Measurements from ENCODE around the gene CTPS2.
"Not testable (repeated sequence)": the region's sequence is repeated elsewhere in the genome, so short reads cannot be mapped to it uniquely, and the experiment has no call there.

Gene CTPS2

GRCh38 chrX:16601885-16602284 is 110.6 kb downstream of the CTPS2 start:
- DNase-seq, result no peak

- DNase-seq, result no peak
Observed at GRCh38 chrX:16594490-16594889, 118.0 kb downstream of the CTPS2 start.

DNA sequence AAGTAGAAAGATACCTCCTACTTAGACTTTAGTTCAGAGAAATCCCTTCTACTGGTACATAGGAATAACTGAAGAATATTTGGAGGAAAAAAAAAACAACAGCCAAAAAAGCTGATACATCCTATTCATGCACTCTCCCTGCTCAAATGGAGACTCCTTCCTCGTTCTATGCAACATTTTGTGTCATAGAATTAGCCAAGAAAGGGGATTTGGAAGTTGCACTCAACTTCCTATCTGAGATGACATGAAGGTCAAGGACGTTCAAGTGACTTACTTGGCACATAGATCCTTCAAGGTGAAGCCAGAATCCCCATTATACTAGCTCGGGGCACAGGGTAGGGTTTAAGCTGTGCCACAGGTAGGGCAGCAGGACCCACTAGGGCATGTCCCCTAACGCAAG is 118.7 kb downstream of the CTPS2 start:
- DNase-seq, result no peak

DNA sequence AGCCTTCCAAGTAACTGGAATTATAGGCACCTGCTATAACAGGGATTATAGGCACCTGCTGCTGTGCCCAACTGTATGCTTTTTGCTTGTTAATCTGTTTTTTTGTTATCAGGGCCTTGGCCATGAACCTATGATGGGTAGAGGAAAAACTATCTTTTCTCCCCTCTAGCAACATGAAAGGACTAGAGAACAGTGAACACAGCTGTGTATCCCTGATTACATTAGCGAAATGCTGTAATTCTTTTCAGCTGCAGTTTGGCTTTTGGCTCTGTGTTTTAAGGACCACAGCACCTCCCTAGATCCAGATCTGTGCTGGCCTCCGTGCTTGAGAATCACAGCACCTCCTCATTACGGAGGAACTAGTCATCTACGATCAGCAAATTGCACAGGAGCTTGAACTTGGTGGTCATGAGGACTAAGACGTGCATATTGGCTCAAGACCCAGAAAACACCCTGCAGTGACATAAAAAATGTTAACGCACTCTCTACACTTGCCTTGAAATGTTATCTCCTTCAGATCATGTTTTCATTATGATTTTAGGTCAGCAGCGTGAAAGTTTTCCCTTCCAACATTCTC is 120.2 kb downstream of the CTPS2 start:
- DNase-seq, result no peak

- DNase-seq, result no peak
Observed at GRCh38 chrX:16589826-16590225, 122.6 kb downstream of the CTPS2 start.

GRCh38 chrX:16589211-16589610 is 123.3 kb downstream of the CTPS2 start:
- no peak for DNase-seq

DNA sequence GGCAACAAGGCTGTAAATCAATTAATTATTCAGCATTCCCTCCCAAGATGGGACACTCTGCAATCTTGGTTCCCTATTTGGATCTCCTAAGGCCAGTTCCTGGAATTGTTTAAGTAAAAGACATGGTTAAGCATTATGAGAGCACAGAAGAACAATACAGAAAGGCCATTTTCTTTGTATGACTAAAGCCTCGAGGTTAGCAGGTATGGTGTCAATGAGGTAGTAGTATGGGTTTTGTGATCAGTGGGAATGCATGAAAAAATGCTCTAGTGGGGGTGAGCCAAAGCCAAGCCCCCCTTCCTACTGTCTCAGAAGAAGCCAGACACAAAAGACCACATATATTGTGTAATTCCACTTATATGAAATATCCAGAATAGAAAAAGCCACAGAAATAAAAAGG is 124.2 kb downstream of the CTPS2 start:
- DNase-seq, result no peak

GRCh38 chrX:16587836-16588235 is 124.6 kb downstream of the CTPS2 start:
- no peak for DNase-seq

GRCh38 chrX:16586377-16587112 is 125.9 kb downstream of the CTPS2 start:
- no peak for DNase-seq

GRCh38 chrX:16585486-16586376 is 126.7 kb downstream of the CTPS2 start:
- no peak for DNase-seq

DNA sequence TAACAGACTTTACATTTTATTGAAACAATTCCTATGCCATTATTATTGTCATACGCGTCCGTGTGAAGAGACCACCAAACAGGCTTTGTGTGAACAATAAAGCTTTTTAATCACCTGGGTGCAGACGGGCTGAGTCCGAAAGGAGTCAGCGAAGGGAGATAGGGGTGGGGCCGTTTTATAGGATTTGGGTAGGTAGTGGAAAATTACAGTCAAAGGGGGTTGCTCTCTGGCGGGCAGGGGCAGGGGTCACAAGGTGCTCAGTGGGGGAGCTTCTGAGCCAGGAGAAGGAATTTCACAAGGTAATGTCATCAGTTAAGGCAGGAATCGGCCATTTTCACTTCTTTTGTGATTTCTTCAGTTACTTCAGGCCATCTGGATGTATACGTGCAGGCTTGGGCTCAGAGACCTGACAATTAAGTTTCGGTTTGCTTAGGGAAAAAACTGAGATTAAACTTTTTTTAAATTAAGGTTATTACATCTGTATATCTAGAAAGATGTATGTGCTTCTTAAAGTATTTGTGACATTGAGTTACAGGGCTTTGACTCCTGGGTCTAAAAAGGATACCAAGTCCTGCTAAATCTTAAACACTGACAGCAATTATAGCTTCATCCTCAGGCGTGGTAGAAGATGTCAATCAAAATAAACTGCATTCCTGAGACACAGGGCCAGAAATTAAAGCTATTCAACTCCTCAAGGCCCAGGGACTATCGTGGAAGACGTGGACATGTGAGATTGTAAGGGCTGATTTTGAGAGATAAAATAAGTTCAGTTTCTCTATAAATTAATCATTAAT is 132.3 kb downstream of the CTPS2 start:
- DNase-seq, result not testable (repeated sequence)

DNA sequence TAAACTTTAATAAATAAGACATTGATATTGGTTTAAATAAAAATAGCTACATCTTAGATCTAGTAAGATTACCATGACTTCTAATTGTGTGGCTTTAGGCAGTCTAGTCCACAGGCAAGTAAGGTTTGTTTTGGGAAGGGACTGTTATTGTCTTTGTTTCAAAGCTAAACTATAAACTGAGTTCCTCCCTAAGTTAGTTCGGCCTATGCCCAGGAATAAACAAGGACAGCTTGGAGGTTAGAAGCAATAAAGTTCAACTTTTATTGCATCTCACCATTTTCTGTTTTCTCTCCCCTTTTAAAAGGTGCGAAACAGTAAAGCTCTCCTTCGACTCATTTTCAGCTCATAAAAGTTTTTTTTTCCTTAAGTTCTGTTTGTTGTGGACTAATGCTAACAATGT is 133.0 kb downstream of the CTPS2 start:
- DNase-seq, result no peak

DNA sequence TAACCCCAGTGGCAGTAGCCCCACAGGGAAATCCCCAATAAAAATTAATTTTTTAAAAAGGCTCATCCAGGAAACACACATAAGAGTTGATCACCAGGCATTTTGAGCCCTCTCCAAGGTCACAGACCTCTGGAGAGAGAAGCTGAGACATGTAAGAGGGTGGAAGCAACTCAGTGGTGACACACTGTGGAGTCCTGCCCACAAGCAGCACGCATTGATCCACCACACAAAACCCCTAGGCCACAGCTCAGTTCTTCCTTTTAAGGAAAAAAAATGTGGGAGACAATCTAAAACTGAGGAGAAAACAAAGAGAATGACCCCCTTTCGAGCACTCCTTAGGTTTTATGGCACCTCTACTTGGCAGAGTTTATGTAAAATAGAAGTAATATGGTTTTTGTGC is 134.3 kb downstream of the CTPS2 start:
- no peak for DNase-seq

GRCh38 chrX:16577483-16578029 is 134.9 kb downstream of the CTPS2 start:
- no peak for DNase-seq

GRCh38 chrX:16575388-16575787 is 137.1 kb downstream of the CTPS2 start:
- not testable (repeated sequence) for DNase-seq

DNA sequence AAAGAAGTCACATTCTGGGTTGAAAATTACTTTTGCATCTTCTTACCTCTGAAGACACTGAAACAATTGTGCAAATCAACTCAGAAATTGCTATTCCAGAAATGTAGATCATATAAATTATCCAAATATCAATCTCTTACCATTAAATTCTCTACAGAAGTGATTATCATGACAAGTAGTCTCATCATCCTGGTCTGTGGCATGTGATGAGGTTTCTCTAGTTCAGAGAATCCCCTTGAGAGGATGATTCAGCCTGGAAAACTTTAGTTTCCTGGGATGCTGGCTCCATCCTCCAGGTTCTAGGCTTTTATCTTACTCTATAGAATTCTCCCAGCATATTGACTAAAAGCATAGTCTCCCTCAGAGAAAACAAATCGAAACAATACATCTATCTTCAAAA is 138.7 kb downstream of the CTPS2 start:
- DNase-seq, result no peak

GRCh38 chrX:16567681-16568080 is 144.8 kb downstream of the CTPS2 start:
- DNase-seq, result no peak

DNA sequence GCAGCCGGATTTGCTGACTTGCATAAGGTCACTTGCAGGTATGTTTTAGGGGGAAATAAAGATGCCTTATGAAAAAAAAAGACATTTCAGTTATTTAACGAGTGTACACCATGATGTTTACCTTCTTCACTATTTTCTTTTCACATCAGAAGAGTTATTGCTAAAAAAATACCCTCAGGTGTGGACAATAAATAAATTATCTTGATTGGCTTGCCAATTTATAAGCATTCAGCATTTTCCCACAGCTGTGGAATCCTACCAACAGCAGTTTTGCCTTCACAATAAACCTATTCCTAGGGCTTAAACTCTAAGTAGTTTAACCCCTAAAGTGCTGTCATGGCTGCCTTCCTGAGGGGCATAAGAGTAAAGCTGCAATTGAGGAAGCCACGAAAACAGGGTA is 145.9 kb downstream of the CTPS2 start:
- DNase-seq, result no peak

DNA sequence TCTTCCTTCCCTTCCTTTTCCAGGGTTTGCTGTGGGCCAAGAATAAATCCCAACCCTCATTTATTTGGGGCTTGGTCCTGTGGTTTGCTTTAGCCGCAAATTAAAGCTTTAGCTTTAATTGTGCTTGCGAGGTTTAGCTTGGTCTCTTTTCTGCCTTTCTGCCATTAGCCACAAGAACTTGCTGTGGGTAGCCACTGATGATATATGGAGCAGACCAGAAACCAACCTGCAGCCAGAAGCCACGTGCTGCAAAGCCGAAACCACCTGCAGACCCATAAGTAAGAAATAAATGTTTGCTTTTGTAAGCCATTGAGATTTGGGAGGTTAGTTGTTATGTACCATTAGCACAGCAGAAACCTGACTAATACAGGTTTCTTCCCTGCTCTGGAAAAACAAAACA is 152.3 kb downstream of the CTPS2 start:
- DNase-seq, result no peak

DNA sequence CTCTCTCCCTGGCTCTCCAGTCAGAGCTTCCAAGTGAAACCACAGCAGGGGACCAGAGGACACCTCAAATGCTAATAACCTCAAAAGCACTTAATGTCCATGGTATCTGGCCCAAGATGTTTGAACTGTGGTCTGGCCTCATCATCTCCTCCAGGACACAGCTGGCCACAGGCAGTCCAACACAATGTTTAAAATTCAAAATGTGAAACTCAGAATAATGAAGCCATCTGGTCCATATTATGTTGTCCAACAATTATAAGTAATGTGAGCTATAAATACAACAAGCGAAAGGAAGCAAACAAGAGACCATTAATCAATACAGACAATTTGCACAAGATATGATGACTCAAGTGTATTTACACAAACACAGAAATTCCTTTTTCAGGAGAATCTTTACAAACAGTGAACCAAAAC is 153.3 kb downstream of the CTPS2 start:
- DNase-seq, result no peak

DNA sequence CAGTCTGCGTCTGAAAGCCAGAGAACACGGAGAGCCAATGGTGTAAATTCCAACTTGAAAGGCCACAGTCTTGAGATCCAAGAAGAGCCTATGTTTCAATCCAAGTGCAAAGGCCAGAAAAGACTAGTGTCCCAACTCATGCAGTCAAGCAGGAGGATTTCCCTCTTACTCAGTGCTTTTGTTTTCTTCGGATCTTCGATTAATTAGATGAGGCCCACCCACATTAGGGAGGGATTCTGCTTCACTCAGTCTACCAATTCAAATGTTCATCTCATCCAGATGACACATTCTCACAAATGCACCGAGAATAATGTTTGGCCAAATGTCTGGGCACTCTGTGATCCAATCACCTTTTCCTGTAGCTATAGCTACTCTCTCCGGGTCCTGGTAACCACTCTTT is 154.0 kb downstream of the CTPS2 start:
- DNase-seq, result no peak

DNA sequence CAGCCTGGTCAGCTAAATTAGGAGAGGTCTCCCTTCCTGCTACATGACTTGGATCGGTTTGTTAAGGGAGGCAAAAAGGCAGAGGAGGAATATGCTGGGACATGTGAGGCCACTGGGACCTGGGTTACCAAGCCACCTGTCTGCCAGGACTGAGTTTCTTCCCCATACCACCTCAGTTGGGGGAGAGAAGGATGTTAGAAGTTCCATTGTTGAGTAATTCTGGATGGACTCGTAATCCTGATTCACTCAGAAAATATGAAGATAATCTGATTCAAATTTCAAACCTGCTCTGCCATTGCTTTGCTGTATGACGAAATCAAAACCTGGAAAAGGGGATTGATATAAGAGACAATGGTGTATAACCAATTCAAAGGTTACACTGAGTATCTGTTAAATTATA is 159.9 kb downstream of the CTPS2 start:
- no peak for DNase-seq

DNA sequence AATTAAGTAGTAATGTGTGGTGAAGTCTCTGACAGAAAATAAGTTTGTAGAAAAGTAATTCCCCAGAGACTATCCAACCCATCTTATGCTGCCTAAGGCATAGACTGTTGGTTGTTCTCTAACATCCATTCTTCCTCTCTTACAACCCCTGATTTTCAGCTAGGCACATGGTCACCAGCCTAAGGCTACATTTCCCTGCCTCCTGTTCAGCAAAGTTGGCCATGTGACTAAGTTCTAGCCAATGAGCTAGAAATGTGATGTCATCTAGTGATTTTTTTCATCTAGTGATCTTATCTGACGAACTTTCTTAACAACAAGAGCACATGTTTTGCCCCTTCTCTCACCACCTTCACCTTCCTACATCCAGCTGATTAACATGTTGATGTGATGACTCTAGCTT is 164.8 kb downstream of the CTPS2 start:
- no peak for DNase-seq

All from NCI-H526 treated with DMSO at 0.1 percent for 48 hours (cell line).